ENCODE results near the gene SNTG2.
A peak's percentile ranks its signal among the peaks of the same experiment; 100 is the strongest.
"Not testable (repeated sequence)": the region's sequence is repeated elsewhere in the genome, so short reads cannot be mapped to it uniquely, and the experiment has no call there.

SNTG2 gene

DNA sequence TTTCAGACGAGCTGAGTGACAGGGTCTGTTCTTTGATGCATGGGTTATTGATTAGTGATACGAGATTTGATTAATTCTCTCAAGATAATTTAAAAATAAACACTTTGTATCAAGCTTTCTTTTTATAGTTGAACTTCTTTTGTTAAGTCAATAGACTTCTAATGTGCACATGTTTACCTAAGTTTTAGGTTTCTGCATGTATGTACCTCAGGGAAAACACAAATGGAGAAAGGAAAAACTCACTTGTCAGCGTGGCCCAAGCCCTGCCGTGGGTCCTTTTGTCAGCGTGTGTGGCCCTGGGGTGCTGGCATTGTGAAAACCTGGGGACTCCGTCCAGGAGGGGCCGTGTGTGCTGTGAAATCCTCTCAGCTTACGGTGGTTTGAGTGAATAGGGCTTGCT is 153.7 kb downstream of the SNTG2 start:
- no peak for DNase-seq

DNA sequence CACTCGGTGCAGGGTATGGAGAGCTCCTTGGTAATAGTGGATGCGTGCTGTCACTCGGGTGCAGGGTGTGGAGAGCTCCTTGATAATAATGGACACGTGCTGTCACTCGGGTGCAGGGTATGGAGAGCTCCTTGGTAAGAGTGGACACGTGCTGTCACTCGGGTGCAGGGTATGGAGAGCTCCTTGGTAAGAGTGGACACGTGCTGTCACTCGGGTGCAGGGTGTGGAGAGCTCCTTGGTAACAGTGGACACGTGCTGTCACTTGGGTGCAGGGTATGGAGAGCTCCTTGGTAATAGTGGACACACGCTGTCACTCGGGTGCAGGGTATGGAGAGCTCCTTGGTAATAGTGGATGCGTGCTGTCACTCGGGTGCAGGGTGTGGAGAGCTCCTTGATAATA is 155.7 kb downstream of the SNTG2 start:
- DNase-seq, result not testable (repeated sequence)

DNA sequence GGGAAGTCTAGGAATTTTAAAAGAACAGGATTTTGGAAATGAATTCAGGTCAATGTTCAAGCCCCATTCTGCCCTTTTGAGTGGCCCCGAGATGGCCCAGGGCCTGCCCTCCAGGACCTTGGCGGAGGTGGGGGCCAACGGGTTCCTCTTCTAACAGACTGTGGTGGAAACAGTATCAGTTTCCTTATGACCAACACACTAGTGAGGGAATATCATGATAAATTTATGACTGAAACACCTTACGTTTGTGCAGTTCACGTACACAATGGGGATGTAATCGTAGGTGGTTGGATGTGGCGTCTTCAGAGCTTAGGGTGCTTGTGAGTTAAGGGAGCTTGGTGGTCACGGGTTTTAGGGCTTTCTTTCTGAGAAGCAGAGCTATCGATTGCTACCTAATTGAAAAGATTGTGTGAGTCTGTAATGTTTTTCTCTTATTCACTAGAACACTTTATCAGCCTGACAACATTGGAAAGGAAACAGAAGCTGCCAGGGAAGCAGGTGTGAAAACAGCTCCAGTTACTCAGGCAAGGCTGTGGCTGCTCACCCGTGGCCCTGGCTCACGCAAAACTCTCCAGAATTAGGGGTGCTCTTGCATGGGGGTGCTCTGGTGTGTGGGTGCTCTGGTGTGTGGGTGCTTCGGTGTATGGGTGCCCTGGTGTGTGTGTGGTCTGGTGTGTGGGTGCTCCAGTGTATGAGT is 165.3 kb downstream of the SNTG2 start:
- DNase-seq, result no peak

DNA sequence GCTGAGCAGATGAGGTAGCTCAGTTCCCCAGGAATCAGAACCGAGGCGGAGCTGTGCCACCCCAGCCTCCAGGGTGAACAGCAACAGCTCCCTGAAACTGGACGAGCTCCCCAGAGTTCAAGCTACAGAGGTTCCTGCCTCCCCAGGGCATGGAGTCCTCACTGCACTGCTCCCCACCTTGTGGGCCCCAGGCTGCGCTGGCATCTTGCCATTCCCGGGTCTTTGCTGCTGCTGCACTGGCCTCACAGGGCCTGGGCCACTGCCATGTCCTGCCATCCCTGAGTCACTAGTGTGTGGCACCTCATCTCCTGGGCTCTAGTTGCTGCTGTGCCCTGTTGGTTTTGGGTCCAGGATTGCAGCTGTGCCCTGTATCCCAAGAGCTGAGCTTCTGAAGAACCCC is 166.9 kb downstream of the SNTG2 start:
- no peak for DNase-seq

DNA sequence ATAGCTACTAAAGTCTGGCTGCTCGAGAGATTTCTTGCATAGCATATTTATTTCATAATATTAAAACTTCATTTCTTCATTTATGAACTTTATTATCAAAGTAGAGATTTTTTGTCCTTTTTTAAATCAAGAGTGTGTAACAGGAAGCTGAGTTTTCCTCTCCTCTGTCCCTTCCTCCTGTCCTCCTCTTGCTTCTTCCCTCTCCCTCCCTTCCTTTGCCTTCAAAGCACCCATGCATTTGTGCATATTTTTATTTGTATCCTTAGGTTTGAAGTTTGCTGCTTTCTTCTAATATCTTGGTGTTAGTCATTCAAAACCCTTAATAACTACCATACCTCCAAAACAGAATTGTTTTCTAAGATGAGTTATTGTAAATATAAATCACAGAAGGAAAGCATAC is 174.6 kb downstream of the SNTG2 start:
- DNase-seq, result no peak

DNA sequence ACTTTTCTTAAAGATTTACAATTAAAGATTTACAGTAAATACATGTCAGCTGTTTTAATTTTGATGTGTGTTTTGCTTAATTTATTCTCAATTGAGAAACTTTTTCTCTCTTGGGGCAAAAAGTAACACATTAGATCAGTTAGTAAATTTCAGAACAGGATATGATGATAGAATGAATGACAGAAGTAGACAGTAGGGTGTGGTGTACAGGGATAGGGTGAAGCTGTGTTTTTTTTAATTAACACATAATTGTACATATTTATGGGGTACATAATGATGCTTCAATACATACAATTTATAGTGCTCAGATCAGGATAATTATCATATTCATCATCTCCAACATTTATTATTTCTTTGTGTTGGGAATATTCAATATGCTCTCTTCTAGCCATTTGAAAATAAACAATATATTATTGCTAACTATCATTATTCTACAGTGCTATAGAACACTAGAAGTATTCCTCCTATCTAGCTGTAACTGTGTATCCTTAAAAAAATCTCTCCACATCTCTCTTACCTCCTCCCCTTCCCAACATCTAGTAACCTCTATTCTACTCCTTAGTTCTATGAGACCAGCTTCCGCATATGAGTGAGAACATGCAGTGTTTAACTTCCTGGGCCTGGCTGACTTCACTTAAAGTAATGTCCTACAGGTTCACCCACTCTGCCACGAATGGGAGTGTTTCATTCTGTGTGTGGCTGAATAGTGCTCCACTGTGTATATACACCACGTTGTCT is 175.2 kb downstream of the SNTG2 start:
- DNase-seq, result no peak

DNA sequence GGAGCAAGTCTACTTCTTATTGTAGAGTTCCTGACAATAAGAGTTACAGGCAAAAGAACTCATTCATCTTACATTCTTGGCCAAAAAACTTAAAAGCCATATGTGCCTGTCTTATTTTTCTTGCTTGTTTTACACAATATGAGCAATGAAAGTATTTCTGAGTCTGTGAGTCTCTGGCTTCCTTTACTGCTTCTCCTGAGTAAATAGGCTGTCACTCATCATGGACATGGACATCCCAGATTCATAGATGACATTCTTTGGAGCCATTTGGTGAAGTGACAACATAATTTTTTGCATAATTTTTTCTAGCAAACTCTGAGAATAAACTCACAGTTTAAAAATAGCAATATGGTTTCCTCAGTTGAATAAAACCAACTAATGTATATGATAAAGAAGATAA is 179.3 kb downstream of the SNTG2 start:
- DNase-seq, result no peak

DNA sequence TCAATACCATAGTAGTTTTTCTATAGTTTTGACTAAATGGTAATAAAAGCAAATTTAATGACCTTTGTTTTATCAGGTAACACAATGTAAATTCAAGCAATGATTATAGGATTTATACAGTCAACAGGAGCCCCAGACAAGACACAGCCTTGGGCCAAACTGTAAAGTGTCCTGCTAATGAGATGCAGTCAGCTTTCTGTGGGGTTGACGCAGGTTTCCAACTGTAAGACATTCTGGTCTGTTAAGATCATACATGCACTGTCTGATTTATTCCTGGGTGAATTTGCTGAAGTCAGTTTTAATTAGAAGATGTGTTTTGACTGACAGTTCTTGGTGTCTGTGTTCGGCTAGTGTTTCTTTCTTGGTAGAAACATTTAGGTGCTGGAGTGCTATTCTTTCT is 180.3 kb downstream of the SNTG2 start:
- DNase-seq, result no peak

DNA sequence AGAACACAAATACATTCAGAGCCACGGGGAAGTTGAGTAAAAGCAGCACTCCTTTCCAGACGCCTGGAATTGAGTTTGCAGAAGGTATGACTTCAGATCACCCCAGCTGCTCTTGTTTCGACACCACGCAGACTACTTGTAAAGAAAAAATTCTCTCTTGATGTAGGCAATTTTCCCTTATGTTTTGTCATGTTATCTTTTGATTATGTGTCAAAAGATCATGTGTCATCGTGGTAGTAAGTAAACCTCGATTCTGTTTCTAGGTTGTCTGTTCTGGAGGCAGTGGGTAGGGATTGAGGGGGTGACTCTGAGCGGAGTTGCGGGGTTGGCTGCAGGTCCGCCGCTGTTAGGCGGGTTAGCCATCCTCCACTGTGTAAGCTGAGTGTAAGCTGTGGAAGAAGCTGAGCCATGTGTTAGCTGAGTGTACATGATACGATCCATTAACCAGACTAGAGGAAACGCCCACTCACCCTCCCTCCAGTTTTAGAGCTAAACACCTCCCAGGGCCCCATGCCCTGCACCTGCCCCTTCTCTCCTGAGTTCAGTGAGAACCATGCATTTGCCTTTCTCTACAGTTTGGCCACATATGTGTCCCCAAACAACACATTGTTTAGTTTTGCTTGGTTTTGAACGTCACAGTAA is 181.8 kb downstream of the SNTG2 start:
- no peak for DNase-seq

DNA sequence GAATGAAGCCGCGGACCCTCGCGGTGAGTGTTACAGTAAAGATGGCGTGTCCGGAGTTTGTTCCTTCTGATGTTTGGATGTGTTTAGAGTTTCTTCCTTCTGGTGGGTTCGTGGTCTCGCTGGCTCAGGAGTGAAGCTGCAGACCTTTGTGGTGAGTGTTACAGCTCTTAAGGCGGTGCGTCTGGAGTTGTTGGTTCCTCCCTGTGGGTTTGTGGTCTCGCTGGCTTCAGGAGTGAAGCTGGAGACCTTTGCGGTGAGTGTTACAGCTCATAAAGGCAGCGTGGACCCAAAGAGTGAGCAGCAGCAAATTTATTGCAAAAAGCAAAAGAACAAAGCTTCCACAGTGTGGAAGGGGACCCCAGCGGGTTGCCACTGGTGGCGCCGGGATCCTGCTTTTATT is 183.2 kb downstream of the SNTG2 start:
- not testable (repeated sequence) for DNase-seq

DNA sequence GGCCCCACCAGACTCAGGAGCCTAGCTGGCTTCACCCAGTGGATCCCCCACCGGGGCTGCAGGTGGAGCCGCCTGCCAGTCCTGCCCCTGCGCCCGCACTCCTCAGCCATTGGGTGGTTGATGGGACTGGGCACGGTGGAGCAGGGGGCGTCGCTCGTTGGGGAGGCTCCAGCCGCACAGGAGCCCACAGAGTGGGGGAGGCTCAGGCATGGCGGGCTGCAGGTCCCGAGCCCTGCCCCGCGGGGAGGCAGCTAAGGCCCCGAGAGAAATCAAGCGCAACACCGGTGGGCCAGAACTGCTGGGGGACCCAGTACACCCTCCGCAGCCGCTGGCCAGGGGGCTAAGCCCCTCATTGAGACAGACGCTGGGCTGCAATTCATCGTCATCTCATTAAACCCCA is 184.0 kb downstream of the SNTG2 start:
- no peak for DNase-seq

DNA sequence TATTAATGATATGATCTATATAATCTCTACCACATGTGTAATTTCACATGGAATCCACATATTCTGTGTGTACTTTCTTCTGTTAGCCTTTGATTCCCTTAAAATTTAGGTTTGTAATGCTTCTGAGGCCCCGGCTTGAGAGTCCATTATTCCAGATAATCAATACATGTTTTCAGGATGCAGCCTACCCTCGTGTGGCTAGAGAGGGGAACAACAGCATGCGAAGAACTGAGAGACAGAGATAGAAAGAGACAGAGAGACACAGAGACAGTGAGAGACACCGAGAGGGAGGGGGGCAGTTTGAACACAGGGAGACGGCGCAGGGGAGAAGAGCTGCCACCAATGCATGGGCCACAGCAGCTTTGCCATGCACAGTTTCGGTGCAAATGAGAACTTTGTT is 185.4 kb downstream of the SNTG2 start:
- DNase-seq, result no peak

DNA sequence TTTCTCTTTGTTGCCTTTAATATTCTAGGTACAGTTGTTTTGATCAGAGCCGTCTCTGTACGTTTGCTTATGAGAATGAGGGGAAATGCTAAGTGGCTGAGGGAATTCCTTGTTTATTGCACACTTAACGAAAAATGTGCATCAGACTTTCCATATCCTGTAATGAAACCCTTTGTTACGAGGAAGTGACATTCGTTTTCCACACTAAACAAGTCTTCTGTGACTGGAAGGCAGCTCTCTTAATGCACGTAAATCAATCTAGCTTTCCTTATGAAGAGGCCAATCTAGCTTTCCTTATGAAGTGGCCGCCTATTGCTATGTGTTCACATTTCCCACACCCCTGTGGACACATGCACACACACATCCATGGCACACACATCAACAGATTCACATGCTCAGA is 186.2 kb downstream of the SNTG2 start:
- no peak for DNase-seq

DNA sequence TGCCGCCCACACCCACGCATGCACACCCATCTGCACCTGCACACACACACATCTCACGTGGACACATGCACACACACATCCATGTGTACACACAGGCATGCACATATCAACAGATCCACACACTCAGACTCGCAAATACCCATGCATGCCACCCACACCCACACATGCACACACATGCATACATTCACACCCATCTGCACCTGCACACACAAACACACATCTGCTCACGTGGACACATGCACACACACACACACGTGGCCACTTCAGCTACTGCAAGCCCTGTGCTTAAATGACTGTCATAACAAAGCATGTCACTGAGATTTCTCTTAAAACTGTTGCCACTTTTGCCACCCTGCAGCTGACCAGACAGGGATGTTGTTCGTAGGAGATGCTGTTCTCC is 186.6 kb downstream of the SNTG2 start:
- DNase-seq, result no peak

DNA sequence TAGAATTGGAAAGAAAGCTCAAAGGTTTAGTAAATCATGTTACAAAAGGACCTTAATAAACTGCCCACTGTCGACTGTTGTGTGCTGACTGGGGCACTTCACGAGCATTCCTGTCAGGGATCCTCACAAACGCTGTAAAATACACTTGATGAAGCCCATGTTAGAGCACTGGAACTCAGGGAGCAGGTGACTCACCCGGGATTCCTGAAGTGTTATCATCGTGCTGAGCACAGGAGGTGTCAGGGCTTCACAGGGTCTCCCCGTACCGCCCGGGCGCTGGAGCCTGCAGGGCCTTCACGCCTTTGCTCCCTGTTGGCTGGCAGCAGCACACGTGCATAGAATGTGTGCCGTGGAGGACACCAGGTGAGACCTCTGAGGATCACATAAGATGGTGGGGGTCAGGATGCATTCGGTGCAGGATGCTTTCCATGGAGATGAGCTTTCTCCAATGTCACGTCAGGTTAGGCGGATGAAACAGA is 187.3 kb downstream of the SNTG2 start:
- DNase-seq, result no peak

DNA sequence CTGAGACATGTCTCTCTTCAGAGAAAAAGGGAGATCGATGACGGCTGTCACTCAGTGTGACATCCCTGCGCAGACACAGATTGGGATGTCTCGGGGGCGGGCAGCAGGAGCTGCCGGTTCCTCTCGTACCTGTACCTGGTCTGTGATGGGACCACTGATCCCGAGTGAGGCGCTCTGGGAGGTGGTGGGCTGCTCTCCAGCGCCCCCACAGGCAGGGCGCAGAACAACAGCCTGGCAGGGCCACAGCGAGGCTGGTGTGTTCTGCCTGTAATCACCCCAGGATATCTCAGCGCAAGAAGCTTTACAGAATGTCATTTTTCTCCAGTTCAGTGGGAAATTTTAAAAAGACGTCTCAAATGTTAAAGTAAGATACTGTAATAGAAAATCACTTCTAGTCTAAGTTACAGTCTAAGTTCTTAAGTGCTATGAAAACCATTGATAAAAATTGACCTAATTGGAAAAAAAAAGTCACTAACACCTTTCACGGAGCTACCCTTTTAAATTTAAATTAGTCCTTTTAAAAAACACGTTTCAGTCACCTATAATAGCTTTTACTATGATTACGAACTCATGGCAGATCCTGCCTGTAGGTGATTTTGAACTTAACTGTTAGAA is 189.8 kb downstream of the SNTG2 start:
- DNase-seq, result peak in 1 of 2 experiments; percentile 3

DNA sequence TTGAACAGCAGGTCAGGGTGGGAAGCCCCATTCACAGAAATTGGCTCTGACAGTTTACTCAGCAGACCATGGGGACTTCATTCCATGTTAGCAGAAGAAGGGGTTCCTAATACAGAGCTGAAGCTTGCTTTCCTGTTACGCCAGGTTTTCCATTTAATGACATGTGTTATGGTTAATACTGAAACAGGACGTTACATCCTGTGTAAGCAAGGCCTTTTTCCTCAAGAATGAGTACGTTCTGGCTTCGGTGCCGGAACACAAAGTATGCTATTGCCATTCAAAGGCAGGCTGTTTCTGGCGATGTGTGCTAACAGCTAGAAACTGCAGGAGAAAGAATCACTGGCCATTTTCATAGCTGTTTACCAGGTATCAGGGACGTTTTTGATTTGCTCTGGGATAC is 190.4 kb downstream of the SNTG2 start:
- DNase-seq, result no peak

DNA sequence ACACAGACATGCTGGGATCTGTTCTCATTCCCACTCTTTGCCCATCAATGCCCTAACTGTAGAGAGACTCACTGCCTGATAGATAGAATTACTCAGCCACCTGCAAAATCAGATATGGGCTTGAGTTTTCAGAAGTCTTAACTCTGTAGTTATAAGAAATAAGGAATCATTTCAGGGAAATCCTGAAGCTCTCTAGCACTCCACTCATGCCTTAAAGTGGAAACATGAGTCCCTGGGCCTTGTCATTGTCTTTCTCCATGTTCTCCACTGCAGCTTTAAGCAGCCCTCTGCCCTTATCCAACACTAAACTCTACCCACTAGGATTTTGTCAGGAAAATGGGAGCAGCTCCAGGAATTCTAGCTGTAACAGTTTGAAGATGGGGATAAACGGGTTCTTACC is 192.5 kb downstream of the SNTG2 start:
- DNase-seq, result no peak

DNA sequence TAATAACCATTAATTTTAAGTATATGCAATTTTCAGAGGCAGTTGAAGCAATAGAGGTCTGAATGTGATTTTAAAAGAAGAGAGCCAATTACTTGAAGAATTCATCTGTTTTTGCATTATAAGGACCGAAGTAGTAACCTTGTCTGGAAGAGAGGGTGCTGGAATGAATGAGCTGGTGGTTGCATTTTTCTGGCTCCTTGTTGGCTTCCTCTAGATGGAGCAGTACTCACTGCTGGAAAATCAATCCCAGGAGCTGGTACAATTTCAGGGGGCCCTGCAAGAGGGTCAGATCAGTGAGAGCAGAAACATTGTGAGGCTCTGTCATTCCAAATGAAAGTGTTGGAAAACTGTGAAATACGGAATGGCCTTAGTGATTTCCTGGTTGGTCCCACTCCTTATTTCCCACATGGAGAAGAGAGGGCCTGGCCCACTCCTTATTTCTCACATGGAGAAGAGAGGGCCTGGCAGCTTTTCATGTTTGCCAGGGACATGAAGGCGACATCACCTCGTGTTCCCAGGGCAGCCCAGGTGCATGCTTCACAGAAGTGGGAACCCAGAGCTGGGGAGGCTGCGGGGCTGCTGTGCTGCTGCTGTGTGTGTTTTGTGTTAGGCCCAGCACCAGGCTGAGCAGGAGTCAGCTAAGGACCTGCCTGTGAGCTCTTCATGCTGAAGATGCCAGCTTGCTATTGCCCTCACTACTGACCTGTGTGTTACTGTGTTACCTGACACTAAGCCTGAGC is 197.4 kb downstream of the SNTG2 start:
- no peak for DNase-seq

DNA sequence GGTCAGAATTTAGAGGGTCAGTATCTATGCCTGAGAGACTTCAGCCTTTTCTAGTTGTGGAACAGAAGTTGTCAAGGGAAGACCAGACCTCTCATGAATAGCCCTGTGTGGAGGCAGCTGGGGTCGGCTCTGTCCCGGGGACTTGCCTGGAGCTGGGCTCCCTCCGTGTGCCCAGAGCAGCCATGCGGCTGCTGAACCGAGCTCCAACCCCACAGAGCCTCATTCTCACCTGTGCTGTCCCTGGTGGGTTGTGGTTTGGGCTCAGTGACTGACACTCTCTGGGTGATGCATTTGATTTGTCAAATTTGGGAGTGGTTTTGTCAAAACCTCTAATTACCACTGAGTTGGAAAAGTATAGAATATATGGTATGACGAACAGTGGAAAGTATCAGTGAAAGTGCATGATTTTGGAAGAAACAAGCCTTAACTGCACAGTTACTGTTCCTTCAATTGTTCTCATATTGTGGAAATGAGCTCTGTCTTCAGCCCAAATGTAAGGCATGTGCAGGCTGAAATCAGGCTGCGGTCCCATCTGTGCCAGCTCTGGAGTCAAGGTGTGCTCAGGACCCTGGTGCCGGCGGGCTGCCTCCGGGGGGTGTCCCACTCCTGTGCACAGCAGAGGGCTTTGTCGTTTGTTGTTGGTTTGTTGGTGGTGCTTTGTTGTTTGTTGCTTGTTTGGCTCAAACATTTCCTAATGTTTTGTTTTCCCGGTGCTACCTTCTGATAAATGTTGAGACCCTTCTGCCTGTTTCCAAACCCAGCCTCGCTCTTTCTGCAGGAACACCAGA is 200.3 kb downstream of the SNTG2 start:
- no peak for DNase-seq

DNA sequence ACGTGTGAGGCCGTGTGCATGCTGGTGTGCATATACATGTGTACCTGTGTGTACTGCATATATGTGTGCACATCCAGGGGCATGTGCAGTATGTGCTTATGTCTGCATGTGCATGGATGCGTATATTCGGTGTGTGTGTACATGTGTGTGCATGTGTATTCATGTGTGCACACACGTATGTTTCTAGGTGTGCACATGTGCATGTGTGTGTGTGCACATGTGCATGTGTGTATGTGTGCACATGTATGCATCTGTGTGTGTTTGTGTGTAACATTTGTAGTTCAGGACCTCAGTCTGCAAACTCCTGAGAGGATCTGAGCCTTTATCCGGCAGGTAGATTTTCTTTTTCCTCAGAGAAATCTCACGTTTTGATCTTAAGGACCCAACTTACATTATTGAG is 201.7 kb downstream of the SNTG2 start:
- no peak for DNase-seq

DNA sequence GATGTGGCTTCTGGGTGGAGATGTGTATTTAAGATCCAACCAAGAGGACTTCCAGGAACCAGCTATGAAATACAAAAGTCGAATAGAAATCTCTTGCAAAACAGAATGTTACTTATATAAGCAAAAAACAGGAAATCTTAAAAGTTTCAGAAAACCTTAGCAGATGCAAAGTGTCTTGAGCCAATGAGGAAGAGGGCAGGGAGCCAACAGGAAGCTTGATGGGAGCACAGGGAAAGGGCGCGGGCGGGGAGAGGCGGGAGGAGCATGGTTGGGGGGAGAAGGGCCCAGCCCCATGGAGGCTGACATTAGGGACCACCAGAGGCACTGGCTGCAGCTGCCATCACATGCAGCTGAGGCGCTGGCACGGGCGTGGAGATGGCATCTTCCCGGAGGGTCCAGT is 203.3 kb downstream of the SNTG2 start:
- DNase-seq, result no peak

All from AML-193 (cell line).